Measurements from ENCODE around the gene PTBP1. TPM values are rescaled to one million over a fixed set of nuclear protein-coding genes. Genes with fewer than 3 reads are reported as not detected.

The PTBP1 gene
- total RNA-seq, 4 donors from 2014 or later: 106 to 195 (median 137) TPM

GRCh38 chr19:798415-799075, 1.3 kb downstream of the PTBP1 start:
- TF ChIP-seq CTCF (IDR thresholded peaks at IDR 0.05): no peak
- no peak for DNase-seq (ENCODE audit: low spot score)

GRCh38 chr19:799076-799881, 2.0 kb downstream of the PTBP1 start:
- ATAC-seq (ENCODE audit: low FRiP score) (no peak), DNase-seq (ENCODE audit: low spot score) (no peak)
- no peak for TF ChIP-seq CTCF (IDR thresholded peaks at IDR 0.05)

More at GRCh38 chr19:798415-799075, 1.3 kb downstream of the PTBP1 start:
- ATAC-seq (ENCODE audit: low FRiP score): no peak

GRCh38 chr19:800360-801029, 3.2 kb downstream of the PTBP1 start:
- no peak for DNase-seq (ENCODE audit: low spot score)
- no peak for ATAC-seq (ENCODE audit: low FRiP score)
- TF ChIP-seq CTCF (IDR thresholded peaks at IDR 0.05): no peak

GRCh38 chr19:801030-801860, 4.0 kb downstream of the PTBP1 start:
- ATAC-seq (ENCODE audit: low FRiP score): no peak
- no peak for TF ChIP-seq CTCF (IDR thresholded peaks at IDR 0.05)
- DNase-seq (ENCODE audit: low spot score): no peak

GRCh38 chr19:801861-802497, 4.7 kb downstream of the PTBP1 start:
- TF ChIP-seq CTCF (IDR thresholded peaks at IDR 0.05): no peak
- no peak for DNase-seq (ENCODE audit: low spot score)
- no peak for ATAC-seq (ENCODE audit: low FRiP score)

- DNase-seq (ENCODE audit: low spot score) (no peak), ATAC-seq (ENCODE audit: low FRiP score) (no peak)
- no peak for TF ChIP-seq CTCF (IDR thresholded peaks at IDR 0.05)
Observed at GRCh38 chr19:802498-803098, 5.3 kb downstream of the PTBP1 start.
